Urothelium cell line (cell line): ENCODE data around the gene TMOD4.

ENCODE experiments used
- DNase-seq: peaks from one replicate; pipeline ENCODE4 v3.0.0; 2011; ENCODE audit warnings: low spot score, mixed read lengths
- FAIRE-seq: peaks from 2 replicates; lab custom pipeline; 2011; peaks lifted over from hg19 to GRCh38; lab: Jason Lieb, UNC

The TMOD4 gene

GRCh38 chr1:151143986-151144385, 31.8 kb downstream of the TMOD4 start:
- FAIRE-seq (no peak), DNase-seq (no peak)

- DNase-seq (no peak), FAIRE-seq (no peak)
Observed at GRCh38 chr1:151143057-151143435, 32.7 kb downstream of the TMOD4 start.

- DNase-seq (no peak), FAIRE-seq (no peak)
Observed at GRCh38 chr1:151142411-151143056, 33.2 kb downstream of the TMOD4 start.

GRCh38 chr1:151137789-151138188, 38.0 kb downstream of the TMOD4 start:
- FAIRE-seq (no peak), DNase-seq (no peak)

GRCh38 chr1:151135433-151136385, 40.1 kb downstream of the TMOD4 start:
- DNase-seq, result no peak
- FAIRE-seq, result no peak

GRCh38 chr1:151134991-151135390, 40.8 kb downstream of the TMOD4 start:
- FAIRE-seq (no peak), DNase-seq (no peak)

GRCh38 chr1:151134396-151134795, 41.4 kb downstream of the TMOD4 start:
- DNase-seq (no peak), FAIRE-seq (no peak)

- FAIRE-seq, result no peak
- no peak for DNase-seq
Observed at GRCh38 chr1:151133018-151133806, 42.6 kb downstream of the TMOD4 start.

- FAIRE-seq (no peak), DNase-seq (no peak)
Observed at GRCh38 chr1:151132335-151133017, 43.3 kb downstream of the TMOD4 start.

- DNase-seq (no peak), FAIRE-seq (no peak)
Observed at GRCh38 chr1:151131701-151132334, 44.0 kb downstream of the TMOD4 start.

GRCh38 chr1:151130987-151131586, 44.7 kb downstream of the TMOD4 start:
- DNase-seq (no peak), FAIRE-seq (no peak)

GRCh38 chr1:151128800-151129199, 47.0 kb downstream of the TMOD4 start:
- DNase-seq (no peak), FAIRE-seq (no peak)

GRCh38 chr1:151124763-151125403, 50.9 kb downstream of the TMOD4 start:
- DNase-seq, result no peak
- no peak for FAIRE-seq
